Osteoblast (primary cell): ENCODE data around the gene RPL19. TPM values are rescaled to one million over a fixed set of nuclear protein-coding genes. Genes with fewer than 3 reads are reported as not detected.

Source experiments
- DNase-seq: peaks from one replicate; pipeline ENCODE4 v3.0.0; 2011; ENCODE audit warnings: low spot score, mixed read lengths; ENCODE audit not compliant: insufficient read length; ENCODE audit errors: missing footprints
- H2AFZ ChIP-seq: 2 replicates; pipeline ENCODE4 v1.6.0; 2011; ENCODE audit warnings: mild to moderate bottlenecking, low read length
- H3K27ac ChIP-seq: 2 replicates; pipeline ENCODE4 v1.5.1; 2011; ENCODE audit warnings: mild to moderate bottlenecking, low read depth, low read length, moderate library complexity
- H3K27me3 ChIP-seq: 2 replicates; pipeline ENCODE4 v1.6.0; 2012; ENCODE audit warnings: mild to moderate bottlenecking, control low read depth, inconsistent platforms, low read length, moderate library complexity; ENCODE audit not compliant: insufficient read depth
- H3K36me3 ChIP-seq: 2 replicates; pipeline ENCODE4 v1.5.1; 2011; ENCODE audit warnings: mild to moderate bottlenecking, low read length, control low read depth, moderate library complexity; ENCODE audit not compliant: insufficient read depth
- H3K4me1 ChIP-seq: 2 replicates; pipeline ENCODE4 v1.5.1; 2011; ENCODE audit warnings: mild to moderate bottlenecking, low read length, control low read depth, moderate library complexity; ENCODE audit not compliant: insufficient read depth
- H3K4me2 ChIP-seq: 2 replicates; pipeline ENCODE4 v1.6.0; 2011; ENCODE audit warnings: mild to moderate bottlenecking, low read length; ENCODE audit not compliant: insufficient read depth
- H3K4me3 ChIP-seq: fragments of 200-600 bp; sonication (generic); 3 replicates; pipeline ENCODE4 v1.5.1; 2012; ENCODE audit warnings: mild to moderate bottlenecking, low read length, inconsistent platforms; ENCODE audit not compliant: insufficient read depth
- H3K79me2 ChIP-seq: 2 replicates; pipeline ENCODE4 v1.6.0; 2012; ENCODE audit warnings: mild to moderate bottlenecking, low read length, control low read depth, inconsistent platforms; ENCODE audit not compliant: insufficient read depth
- H3K9me3 ChIP-seq: 2 replicates; pipeline ENCODE4 v1.5.1; 2011; ENCODE audit warnings: low read depth, low read length, control low read depth
- H4K20me1 ChIP-seq: 2 replicates; pipeline ENCODE4 v1.6.0; 2012; ENCODE audit warnings: mild to moderate bottlenecking, low read length, control low read depth; ENCODE audit not compliant: insufficient read depth
- CTCF ChIP-seq: IDR thresholded peaks from 2 replicates; pipeline ENCODE4 v1.5.1; 2011; ENCODE audit warnings: mild to moderate bottlenecking, low read depth, low read length, moderate library complexity; ENCODE audit errors: extremely low read depth
- total RNA-seq: library from RNA; depleted of rRNA; stranded (reverse); fragments of >200 nt; gene quantifications from 2 replicates; pipeline ENCODE4 v1.2.3, GENCODE V29; 2012

RPL19 gene
- total RNA-seq, 1 donor, result 1,279 TPM

- no peak overlapping the region for H3K4me2 ChIP-seq
Observed at GRCh38 chr17:39222866-39223834, 23.1 kb downstream of the RPL19 start.

GRCh38 chr17:39223907-39224777 lies 24.1 kb downstream of the RPL19 start:
- Histone ChIP-seq H3K27me3 (peaks cover 12% of the 10 kb centered on the region), H4K20me1 (peaks cover 4% of the 10 kb centered on the region), H3K79me2 (no peaks in the 10 kb centered on the region), H3K27ac (no peak overlapping the region), H3K4me2 (no peak overlapping the region), H3K4me3 (no peak overlapping the region), H3K4me1 (peaks cover 19% of the 10 kb centered on the region), H3K9me3 (no peaks in the 10 kb centered on the region), H3K36me3 (no peaks in the 10 kb centered on the region), H2AFZ (no peak overlapping the region)
- TF ChIP-seq CTCF, result no peak
- DNase-seq, result peak; percentile 79

More at GRCh38 chr17:39222866-39223834, 23.1 kb downstream of the RPL19 start:
- H3K27me3 ChIP-seq, result peaks cover 12% of the 10 kb centered on the region
- H3K36me3 ChIP-seq, result no peaks in the 10 kb centered on the region
- H3K27ac ChIP-seq, result no peak overlapping the region
- peaks cover 16% of the 10 kb centered on the region for H3K4me1 ChIP-seq
- DNase-seq, result peak; percentile 93
- peaks cover 4% of the 10 kb centered on the region for H4K20me1 ChIP-seq
- no peaks in the 10 kb centered on the region for H3K9me3 ChIP-seq
- H3K79me2 ChIP-seq, result no peaks in the 10 kb centered on the region
- H2AFZ ChIP-seq, result no peak overlapping the region
- no peak overlapping the region for H3K4me3 ChIP-seq
- no peak for TF ChIP-seq CTCF

GRCh38 chr17:39224778-39225307 lies 24.8 kb downstream of the RPL19 start:
- TF ChIP-seq CTCF, result no peak
- Histone ChIP-seq H3K4me2 (peak overlapping the region; percentile 80), H2AFZ (no peak overlapping the region), H3K27me3 (peaks cover 12% of the 10 kb centered on the region), H4K20me1 (peaks cover 4% of the 10 kb centered on the region), H3K27ac (no peak overlapping the region), H3K4me3 (peak overlapping the region; percentile 56), H3K4me1 (peaks cover 25% of the 10 kb centered on the region), H3K79me2 (no peaks in the 10 kb centered on the region), H3K36me3 (no peaks in the 10 kb centered on the region), H3K9me3 (no peaks in the 10 kb centered on the region)
- peak; percentile 90 for DNase-seq
